ENCODE measurements around the gene CACHD1.
"Not testable (repeated sequence)": the region's sequence is repeated elsewhere in the genome, so short reads cannot be mapped to it uniquely, and the experiment has no call there.

The CACHD1 gene

DNA sequence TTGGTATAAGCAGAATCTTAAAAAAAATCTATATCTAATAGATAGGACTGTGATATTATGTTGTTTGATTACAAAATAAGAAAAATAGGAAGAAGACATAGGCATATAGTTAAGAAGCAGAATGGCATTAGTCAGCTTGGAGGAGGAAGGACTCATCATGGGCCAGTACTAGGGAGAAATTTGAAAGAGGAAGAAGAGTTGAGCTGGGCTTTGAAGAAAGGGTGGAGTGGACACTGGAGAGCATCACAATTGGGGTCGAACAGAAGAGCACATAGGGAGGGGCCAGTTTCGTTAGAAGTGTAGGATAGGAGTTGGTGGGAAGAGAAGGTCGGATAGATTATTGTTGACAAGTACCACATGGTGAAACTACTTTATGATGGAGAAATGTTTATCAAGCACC, 129.3 kb downstream of the CACHD1 start:
- DNase-seq, result no peak

DNA sequence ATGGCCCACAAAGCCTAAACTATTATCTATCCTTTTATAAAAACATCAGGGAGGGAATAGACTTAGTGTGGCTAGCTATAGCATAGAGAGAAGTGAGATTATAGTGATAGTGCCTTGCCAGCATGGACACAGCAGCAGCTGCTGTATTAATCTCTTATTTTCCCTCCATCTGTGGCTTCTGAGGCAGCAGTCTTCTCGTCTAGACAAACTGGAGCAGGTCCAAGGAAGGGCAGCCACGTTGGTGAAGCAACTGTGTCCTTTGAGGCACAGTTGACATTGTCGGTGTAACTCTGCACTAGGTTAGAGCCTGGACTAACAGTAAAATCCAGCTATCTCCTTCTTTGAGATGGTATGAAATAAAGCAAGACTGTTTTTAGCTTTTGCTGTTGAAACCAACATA, 131.3 kb downstream of the CACHD1 start:
- DNase-seq, result no peak

DNA sequence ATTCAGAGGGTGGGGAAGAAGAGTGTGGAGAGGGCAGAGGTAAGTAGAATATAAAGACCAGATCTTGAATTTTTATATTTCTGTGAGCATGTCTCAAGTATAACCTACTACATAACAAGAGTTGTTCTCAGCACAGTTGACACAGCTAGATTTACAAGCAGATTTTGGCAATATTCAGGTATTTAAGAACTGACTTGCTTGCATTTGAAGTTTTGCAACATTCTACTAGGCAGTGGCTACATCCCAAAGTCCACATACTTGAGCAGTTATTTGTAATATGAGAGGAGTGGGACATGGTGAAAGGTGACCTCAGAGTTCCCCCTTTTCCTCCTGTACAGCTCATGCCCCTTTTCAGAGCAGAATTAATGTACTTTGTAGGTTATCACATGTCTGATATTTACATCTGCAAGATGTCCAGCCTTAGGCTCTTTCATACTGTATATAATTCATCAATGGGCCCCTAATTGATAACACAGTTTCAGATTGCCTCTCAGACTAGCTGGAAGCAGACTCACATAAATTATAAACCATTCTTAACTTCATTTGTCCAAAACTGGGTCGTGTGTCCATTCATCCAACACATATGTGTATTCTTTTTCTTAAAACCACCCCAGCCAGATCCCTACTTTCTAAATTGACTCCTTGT, 138.2 kb downstream of the CACHD1 start:
- no peak for DNase-seq

DNA sequence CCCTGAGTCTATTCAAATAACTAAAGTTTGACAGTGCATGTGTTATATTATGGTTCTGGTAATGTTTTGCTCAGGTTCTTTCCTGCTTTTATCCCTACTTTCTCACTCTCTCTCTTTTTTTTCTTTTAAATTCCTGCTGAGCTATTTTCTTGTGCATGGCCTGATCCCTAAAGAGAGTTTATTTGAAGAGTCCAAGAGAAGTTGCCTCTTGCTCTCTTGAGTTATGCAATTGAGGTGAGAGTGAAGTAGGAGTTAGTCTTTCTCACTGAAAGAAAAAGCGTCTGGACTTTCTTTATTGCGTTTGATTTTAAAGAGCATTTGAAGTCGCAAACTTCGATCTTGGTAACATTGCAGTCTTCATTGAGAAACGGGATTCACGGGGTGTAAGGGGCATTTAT, 138.7 kb downstream of the CACHD1 start:
- DNase-seq, result no peak

DNA sequence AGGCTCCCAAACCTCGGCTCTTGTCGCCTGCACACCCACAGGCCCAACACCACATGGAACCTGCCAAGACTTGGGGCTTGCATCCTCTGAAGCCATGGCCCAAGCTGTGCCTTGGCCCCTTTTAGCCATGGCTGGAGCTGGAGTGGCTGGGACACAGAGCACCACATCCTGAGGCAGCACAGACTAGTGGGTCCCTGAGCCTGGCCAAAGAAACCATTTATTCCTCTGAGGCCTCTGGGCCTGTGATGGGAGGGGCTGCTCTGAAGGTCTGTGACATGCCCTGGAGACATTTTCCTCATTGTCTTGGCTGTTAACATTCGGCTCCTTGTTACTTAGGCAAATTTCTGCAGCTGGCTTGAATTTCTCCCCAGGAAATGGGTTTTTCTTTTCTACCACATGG, 141.0 kb downstream of the CACHD1 start:
- not testable (repeated sequence) for DNase-seq

DNA sequence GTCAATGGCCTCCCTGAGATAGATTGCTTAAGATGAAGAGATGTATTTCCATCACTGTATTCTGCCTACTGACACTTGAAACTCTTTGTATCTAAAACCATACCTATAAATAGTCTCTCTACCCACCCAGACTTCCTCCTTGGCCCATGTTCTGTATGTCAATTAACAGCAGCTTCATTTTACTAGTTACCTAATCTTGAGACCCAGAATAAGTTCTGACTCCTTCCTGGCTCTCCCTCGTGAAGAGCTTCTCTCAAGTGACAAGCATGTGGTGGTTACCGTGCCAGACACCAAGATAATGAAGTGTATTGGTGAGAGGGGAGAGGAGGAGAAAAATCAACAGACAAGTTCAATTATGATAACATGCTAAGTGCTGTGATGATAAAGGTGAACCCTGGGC, 146.1 kb downstream of the CACHD1 start:
- no peak for DNase-seq

DNA sequence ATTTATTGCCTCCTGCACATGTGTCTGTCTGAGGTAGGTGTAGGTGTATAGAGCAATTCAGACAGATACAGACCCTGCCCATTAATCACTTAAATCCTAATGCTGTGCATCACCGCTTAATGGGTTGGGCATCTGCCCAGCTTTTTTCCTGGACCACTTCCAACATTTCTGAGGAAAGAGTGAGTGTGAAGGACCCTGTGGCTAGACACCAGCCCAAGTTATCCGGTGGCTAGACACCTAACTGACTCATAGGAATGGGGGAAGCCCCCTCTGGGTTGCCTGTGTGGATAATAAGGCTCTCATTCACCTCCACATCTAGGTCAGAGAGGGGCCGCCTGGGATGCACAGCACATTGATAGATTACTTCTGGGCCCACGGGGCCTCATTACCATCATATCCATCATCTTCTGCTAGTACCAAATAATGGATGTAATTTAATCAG, 153.8 kb downstream of the CACHD1 start:
- DNase-seq, result peak; percentile 3 to 23

DNA sequence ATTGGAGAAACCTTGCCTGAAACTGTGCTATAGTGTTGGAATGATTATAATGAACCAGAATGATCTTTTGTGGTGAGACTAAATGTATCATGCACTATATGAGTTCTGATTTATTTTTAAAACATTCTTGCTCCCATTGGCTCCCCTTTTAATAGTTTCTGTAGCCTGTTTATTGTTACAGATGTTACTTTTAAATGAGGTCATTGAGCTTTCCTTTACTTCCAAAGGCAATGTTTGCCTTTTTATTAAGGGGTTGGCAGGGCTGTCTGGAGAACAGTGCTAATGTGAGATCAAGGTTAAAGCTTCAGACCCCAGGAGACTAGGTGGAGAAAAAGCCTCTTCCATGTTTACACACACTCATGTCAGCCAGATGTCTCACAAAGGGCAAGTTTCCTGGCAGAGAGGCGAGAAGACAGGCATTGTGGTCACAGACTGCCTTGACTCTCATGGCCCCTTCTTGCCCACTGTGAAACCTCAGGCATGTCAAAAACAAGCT, 154.3 kb downstream of the CACHD1 start:
- no peak for DNase-seq

DNA sequence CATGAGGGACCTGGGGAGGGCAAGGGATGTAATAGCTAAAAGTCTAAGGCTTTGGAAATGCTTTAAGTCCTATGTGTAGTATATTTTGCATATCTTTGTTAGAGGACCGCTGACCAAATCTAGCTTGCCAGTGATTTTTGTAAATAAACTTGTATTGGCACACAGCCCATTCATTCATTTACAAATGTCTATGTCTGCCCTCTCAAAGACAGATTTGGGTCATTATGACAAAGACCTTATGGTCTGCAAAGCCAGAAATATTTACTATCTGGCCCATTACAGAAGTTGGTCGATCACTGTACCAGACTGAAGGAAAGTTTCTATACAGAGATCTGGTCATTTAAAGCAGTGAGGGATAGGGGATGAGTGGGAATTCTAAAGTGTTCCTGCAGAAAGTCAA, 154.9 kb downstream of the CACHD1 start:
- no peak for DNase-seq

DNA sequence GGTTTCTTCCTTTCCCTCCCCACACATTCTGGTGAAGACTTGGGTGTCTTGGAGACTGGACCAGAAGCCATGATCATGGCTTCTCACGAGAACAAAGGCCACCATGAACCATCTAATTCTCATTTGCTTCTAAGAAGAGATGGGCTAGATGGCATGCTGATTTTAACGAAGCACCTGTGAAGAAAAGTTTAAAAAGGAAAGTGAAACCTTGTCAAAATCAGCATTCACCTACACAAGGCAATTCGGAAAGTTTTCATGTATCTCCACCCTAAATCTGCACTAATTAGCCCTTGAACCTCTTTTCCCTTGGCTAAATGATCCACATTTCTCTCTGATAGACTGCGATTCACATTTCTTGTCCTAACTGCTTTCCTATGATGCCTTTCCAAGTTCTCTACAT, 160.7 kb downstream of the CACHD1 start:
- DNase-seq, result no peak

DNA sequence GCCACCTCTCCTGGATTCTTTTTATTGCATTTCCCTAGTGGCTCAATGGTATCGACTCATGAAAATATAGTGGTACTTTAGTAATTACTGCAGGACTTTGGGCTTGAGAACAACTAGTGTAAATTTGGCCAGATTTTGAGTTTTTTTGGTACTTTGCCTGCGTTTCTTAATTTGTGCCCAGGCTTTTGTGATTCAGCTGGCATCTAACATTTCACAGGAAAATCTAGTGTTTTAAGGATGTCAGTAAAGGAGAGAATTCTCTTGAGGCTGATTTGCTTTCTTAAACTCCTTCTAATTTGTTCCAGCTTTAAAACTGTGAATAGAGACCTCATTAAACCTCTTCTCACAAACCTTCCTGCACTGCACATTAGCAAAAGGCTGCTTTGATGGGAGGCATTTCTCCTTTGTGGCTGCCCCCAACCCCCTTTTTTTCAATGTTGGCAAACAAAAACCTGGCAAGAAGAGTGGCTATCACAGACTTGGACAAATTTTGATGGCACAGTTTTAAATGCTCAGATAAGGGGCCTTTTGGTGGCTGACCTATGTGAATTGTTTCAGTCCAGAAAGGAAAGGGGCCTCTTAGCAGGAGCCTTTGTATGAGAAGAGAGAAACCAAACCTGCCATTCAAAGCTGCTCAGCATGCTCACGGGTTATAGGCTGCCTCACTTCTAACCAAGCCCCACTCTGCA, 161.6 kb downstream of the CACHD1 start:
- DNase-seq, result no peak

DNA sequence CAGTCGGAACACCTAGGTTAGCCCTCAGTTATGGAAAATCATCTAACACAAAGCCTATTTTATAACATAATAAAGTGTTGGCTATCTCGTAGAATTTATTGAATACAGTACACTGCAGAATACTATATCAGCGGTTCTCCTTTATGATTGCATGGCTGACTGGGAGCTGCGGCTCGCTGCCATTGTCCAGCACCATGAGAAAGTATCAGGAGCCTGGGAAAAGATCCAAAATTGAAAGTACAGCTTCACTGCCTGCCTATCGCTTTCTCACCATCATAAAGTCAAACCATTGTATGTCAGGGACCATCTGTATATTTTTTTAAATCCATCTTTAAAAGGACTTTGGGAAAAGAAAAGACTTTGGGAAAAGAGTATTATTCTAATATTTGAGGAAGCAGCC, 163.0 kb downstream of the CACHD1 start:
- no peak for DNase-seq

DNA sequence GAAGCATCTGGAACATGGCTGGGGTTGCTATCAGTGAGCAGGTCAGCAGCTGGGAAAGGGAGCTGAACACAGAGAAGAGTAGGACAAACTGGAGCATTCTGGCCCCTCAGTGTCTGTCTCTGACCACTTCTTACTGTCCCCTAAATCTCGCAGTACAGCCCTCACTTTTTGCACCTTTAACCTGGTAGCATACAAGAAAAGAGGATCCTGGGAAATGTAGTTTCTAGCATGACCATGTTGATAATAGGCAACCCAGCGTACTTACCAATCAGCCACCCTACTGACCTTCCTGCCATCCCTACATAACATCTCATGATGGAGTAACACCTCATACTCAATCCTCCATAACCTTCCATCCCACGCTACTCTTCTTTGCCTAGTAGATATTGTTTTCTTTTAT, 175.8 kb downstream of the CACHD1 start:
- no peak for DNase-seq

DNA sequence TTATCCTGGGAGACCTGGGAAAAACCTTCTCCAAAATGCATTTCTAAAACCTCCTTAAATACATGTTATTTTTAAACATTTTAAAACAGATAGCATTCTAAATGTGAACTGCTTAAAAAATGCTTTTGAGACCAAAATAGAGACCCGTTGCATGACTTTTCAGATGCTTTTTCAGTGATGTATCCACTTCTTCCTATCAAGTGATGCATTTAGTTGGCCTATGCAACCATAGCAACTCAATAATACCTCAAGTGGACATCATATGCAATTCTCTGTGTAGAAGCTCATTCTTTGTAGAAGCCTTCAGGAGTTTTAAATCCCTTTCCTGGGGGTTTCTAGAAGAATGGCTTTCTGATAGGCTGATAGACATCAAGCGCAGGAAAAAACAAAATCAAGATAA, 180.5 kb downstream of the CACHD1 start:
- DNase-seq, result no peak

DNA sequence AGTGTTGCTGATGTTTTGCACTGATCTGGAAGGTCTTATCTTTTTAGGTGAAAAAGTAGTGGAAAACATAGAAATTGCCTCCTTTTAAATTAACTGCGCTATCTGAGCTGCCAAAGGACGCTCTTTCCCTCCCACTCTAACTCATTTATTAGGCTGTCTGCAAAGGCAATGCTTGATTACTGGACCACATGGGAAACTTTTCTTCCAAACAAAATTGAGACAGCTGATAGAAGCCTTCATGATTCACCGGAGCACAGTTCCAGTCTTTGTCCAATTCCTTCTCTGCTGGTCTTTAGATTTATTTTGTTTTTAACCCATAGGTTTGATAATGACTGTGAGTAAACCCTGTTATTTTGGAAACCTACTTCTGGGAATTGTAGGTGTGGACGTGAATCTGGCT, 181.9 kb downstream of the CACHD1 start:
- DNase-seq, result no peak

DNA sequence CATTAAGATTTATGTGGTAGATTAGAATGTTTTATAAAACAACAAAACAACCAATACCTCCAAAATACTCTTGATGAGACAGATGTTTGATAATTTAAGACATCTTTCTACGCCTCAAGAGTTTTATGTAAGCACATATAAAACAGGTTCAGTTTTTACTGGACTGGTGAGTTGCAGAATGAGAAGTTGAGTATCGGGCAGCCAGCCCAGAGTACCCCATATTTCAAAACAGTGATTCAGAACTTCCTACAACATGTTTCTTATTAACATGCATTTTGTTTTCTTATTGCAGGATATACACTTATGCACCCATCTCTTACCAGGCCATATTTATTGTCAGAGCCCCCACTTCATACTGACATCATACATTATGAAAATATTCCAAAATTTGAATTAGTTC, 183.5 kb downstream of the CACHD1 start:
- DNase-seq, result no peak

DNA sequence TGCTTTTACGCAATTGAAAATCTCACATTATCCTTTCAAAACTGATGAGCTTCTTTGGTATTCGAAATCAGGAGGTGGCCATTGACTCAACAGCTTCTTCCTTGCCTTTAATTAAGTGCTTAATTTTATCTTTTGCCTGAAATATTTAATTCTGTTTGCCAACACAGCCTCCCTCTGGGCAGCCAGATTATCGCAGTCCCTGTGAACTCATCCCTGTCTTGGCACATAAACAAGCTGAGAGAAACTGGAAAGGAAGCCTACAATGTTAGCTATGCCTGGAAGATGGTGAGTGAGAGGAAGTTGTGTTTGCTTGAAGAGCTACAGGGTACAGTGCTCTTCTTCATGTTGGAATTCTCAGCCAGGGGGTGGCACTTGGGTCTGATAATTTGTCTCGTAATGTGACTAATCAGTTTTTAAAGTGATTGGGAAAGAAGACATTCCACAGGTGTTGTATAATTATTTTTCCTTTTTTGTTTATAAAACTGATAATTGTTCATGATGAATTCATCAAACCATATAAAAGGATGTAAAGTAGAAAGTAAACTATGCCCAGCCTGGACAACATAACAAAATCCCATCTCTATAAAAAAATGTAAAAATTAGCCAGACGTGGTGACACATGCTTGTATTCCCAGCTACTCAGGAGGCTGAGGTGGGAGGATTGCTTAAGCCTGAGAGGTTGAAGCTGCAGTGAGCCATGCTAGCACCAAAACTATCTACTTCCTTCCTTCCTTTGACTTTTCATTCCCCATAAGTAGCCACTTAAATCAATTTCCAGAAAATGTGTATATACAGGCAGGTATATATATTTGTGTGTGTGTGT, 184.8 kb downstream of the CACHD1 start:
- no peak for DNase-seq

DNA sequence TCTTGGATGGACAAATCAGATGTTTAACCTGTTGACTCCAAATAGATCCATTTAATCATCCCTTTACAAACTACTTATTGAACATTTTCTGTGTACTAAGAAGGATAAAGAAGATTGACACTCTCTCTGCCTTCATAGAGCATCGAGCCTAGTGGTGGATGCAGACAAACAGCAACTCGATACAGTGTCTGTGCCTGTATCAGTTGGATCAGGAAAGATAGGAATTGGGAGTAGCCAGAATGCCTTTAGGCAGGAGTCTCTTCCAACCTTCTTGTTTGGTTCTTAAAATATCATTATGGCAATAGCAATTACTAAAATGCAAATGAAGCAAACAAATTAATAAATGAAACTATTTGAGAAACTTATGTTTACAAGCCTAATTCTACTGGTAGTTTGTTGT, 185.9 kb downstream of the CACHD1 start:
- DNase-seq, result no peak

DNA sequence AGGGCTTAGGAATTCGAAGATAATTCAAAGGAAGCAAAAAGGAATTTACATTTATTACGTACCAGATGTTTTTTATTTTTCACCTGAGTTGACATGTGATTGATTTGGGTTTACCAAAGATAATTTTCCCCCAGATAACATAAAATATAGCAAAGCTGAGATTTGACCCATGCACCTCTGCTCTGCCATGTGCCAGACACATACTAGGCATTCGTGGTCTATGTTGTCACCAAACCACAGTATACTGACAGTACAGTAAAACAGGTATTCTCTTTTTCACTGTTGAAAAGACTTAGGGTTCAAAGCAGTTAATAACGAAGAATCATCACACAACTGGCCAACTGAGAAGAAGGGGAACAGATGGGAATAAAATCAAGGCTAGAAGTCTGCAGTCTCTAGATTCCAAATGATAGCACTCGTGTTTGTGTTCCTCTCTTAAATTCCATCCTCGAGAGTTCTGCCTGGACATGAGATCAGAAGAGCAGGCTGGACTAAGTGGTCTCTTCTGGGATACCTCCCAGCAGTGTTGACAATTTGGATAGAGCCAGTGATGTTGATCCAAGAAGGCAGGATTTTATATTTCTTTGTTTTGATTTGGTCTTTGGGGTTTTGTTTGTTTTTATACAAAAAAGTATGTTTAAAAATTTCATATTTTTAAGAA, 189.7 kb downstream of the CACHD1 start:
- no peak for DNase-seq

DNA sequence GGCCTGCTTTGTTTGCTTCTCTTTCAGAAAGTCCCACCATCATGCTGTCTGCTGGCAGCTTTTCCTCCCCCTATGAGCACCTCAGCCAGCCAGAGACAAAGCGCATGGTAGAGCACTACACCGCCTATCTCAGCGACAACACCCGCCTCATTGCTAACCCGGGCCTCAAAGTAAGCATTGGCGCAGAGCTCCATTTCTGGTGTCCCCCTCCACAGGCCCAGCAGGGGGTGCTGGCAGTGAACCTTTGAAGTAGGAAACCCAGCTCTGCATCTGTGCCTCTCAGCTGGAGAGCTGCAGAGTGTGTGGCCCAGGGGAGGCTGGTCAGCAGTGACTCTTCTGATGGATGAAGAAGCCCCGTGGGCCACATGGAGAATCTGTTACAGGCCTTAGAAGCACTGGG, 193.7 kb downstream of the CACHD1 start:
- DNase-seq, result peak in 1 of 2 experiments; percentile 6

DNA sequence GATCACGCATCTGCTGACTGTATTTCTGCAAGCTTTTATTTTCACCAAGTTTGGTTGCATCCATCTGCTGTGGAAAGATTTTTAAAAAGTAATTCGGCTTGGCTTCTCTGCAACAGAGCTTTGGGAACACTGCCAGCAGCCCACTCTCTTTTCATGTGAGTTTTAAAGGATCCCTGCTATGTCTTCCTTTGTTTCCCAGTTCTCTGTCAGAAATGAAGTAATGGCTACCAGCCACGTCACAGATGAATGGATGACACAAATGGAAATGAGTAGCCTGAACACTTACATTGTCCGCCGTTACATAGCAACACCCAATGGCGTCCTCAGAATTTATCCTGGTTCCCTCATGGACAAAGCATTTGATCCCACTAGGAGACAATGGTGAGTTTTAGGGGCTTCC, 194.4 kb downstream of the CACHD1 start:
- no peak for DNase-seq

DNA sequence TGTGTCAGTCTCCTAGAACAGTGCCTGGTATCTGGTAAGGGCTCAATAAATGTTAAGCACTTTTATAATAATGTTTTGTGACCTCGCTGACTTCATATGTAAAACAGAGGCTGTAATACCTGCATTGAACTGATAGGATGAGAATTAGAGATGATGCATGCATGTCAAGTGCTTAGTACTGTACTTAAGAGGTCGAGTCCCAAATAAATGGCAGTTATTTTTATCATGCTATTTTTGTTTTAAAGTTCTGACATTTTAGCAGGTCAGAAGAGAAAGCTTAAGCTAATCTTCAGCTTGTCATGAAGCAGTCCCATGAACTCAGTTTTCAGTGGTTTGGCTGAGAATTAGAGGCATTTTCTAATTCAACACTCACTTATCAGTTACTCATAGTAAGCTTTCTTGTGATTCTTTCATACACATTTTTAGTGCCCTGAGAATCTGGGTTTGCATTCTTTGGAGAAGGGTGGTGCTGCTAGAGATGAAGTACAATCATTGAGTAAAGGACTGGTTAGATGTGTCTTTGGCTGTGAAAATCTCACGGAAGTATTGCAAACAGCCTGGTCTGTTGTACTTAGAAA, 199.3 kb downstream of the CACHD1 start:
- DNase-seq, result no peak
